Astrocyte of the cerebellum (primary cell): Measurements from ENCODE around the gene ZNF646.

ENCODE experiments used
- DNase-seq: peaks from one replicate; pipeline ENCODE4 v3.0.0-alpha.2; 2011; ENCODE audit warnings: low read depth
- H3K4me3 ChIP-seq: 2 replicates; pipeline ENCODE4 v1.5.1; 2011; ENCODE audit warnings: mild to moderate bottlenecking, low read depth, low read length, moderate library complexity
- CTCF ChIP-seq: IDR thresholded peaks from 2 replicates; pipeline ENCODE4 v1.5.1; 2012; ENCODE audit warnings: low read length, low read depth, moderate library complexity, mild to moderate bottlenecking; ENCODE audit errors: missing control alignments
- in situ Hi-C: cut with HindIII; loops from 2 replicates; pipeline ENCODE4 v1.10.0; 2017; ENCODE audit warnings: low sequenced_read_pairs

ZNF646 gene

DNA sequence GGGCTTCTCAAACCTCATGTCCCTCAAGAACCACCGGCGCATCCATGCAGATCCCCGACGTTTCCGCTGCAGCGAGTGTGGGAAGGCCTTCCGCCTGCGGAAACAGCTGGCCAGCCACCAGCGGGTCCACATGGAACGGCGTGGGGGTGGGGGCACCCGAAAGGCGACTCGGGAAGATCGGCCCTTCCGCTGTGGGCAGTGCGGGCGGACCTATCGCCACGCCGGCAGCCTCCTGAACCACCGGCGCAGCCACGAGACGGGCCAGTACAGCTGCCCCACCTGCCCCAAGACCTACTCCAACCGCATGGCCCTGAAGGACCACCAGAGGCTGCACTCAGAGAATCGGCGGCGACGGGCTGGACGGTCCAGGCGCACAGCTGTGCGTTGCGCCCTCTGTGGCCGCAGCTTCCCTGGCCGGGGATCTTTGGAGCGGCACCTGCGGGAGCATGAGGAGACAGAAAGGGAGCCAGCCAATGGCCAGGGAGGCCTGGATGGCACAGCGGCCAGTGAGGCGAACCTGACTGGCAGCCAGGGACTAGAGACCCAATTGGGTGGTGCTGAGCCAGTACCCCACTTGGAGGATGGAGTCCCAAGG lies 5.9 kb downstream of the ZNF646 start:
- no peak overlapping the region for H3K4me3 ChIP-seq
- in situ Hi-C loops, result no loop called here
- no peak for DNase-seq
- TF ChIP-seq CTCF, result no peak

DNA sequence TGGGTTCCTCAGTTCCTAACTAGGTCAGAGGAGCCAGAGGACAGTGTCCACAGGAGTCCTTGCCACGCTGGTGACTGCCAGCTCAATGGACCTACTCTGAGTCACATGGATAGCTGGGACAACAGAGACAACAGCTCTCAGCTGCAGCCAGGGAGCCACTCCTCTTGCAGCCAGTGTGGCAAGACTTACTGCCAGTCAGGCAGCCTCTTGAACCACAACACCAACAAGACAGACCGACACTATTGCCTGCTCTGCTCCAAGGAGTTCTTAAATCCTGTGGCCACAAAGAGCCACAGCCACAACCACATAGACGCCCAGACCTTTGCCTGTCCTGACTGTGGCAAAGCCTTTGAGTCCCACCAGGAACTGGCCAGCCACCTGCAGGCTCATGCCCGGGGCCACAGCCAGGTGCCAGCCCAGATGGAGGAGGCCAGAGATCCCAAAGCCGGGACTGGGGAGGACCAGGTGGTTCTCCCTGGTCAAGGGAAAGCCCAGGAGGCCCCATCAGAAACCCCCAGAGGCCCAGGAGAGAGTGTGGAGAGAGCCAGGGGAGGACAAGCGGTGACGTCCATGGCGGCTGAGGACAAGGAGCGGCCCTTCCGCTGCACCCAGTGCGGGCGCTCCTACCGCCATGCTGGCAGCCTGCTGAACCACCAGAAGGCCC lies 6.7 kb downstream of the ZNF646 start:
- no peak for DNase-seq
- H3K4me3 ChIP-seq, result no peak overlapping the region
- no peak for TF ChIP-seq CTCF
- in situ Hi-C loops, result no loop called here

GRCh38 chr16:31081428-31082351 lies 7.5 kb downstream of the ZNF646 start:
- TF ChIP-seq CTCF, result no peak
- DNase-seq, result no peak
- H3K4me3 ChIP-seq, result no peak overlapping the region
- in situ Hi-C loops, result no loop called here

- no peak overlapping the region for H3K4me3 ChIP-seq
- in situ Hi-C loops, result no loop called here
- DNase-seq, result no peak
- TF ChIP-seq CTCF, result no peak
Observed at GRCh38 chr16:31082368-31083045, 8.3 kb downstream of the ZNF646 start.

- no peak overlapping the region for H3K4me3 ChIP-seq
- DNase-seq, result no peak
- TF ChIP-seq CTCF, result no peak
- in situ Hi-C loops, result no loop called here
Observed at GRCh38 chr16:31083081-31083480, 8.9 kb downstream of the ZNF646 start.

GRCh38 chr16:31083556-31083955 lies 9.3 kb downstream of the ZNF646 start:
- in situ Hi-C loops, result no loop called here
- H3K4me3 ChIP-seq, result no peak overlapping the region
- no peak for DNase-seq
- TF ChIP-seq CTCF, result no peak
